Mesothelial cell of epicardium (in vitro differentiated cells): ENCODE measurements around the gene RASSF5. TPM values are rescaled to one million over a fixed set of nuclear protein-coding genes. Genes with fewer than 3 reads are reported as not detected.

Experiments
- DNase-seq, 2 experiments: peaks; one replicate each; pipeline ENCODE4 v3.0.0; 2021; ENCODE audit warnings: low spot score in 2 of 2; ENCODE audit not compliant: unreplicated experiment in 2 of 2
- H3K27ac Mint-ChIP-seq: 2 replicates; pipeline ENCODE4 v1.8.0; 2021; ENCODE audit warnings: mixed read lengths
- H3K27me3 Mint-ChIP-seq: 2 replicates; pipeline ENCODE4 v1.8.0; 2021; ENCODE audit warnings: low read depth, mixed read lengths
- H3K36me3 Mint-ChIP-seq: 2 replicates; pipeline ENCODE4 v1.8.0; 2021; ENCODE audit warnings: mixed read lengths
- H3K4me1 Mint-ChIP-seq: 2 replicates; pipeline ENCODE4 v1.8.0; 2021; ENCODE audit warnings: mixed read lengths
- H3K4me3 Mint-ChIP-seq: 2 replicates; pipeline ENCODE4 v1.8.0; 2021; ENCODE audit warnings: mild to moderate bottlenecking, moderate library complexity, mixed read lengths
- H3K9me3 Mint-ChIP-seq: 2 replicates; pipeline ENCODE4 v1.8.0; 2021; ENCODE audit warnings: mixed read lengths
- CTCF ChIP-seq: fragments of 200-600 bp; sonication (generic); IDR thresholded peaks from one replicate; pipeline ENCODE4 v1.5.0; 2021; ENCODE audit warnings: antibody characterized with exemption; ENCODE audit not compliant: unreplicated experiment
- total RNA-seq: library from RNA; stranded (reverse); gene quantifications from 3 replicates; pipeline ENCODE4 v1.2.1, GENCODE V29; 2021

Gene RASSF5
- total RNA-seq, 1 donor from 2014 or later, result 6.8 TPM

GRCh38 chr1:206538086-206538770, 30.9 kb downstream of the RASSF5 start:
- TF ChIP-seq CTCF, result no peak
- Mint-ChIP-seq H3K4me3 (no peak overlapping the region), H3K27ac (no peak overlapping the region), H3K4me1 (peaks cover 21% of the 10 kb centered on the region), H3K9me3 (no peaks in the 10 kb centered on the region), H3K27me3 (peaks cover 4% of the 10 kb centered on the region), H3K36me3 (no peaks in the 10 kb centered on the region)
- no peak for DNase-seq

GRCh38 chr1:206538901-206539640, 31.7 kb downstream of the RASSF5 start:
- Mint-ChIP-seq H3K27ac (no peak overlapping the region), H3K4me3 (no peak overlapping the region), H3K4me1 (peaks cover 21% of the 10 kb centered on the region), H3K36me3 (no peaks in the 10 kb centered on the region), H3K27me3 (peaks cover 4% of the 10 kb centered on the region), H3K9me3 (no peaks in the 10 kb centered on the region)
- TF ChIP-seq CTCF, result no peak
- no peak for DNase-seq

- Mint-ChIP-seq H3K4me1 (peaks cover 24% of the 10 kb centered on the region), H3K36me3 (no peaks in the 10 kb centered on the region), H3K9me3 (no peaks in the 10 kb centered on the region), H3K27ac (no peak overlapping the region), H3K27me3 (peaks cover 4% of the 10 kb centered on the region), H3K4me3 (no peak overlapping the region)
- TF ChIP-seq CTCF, result no peak
- no peak for DNase-seq
Measured at GRCh38 chr1:206540044-206540780, 32.9 kb downstream of the RASSF5 start.

GRCh38 chr1:206541236-206541833, 34.0 kb downstream of the RASSF5 start:
- no peak for TF ChIP-seq CTCF
- Mint-ChIP-seq H3K4me3 (no peak overlapping the region), H3K4me1 (peaks cover 18% of the 10 kb centered on the region), H3K36me3 (no peaks in the 10 kb centered on the region), H3K27ac (no peak overlapping the region), H3K9me3 (no peaks in the 10 kb centered on the region), H3K27me3 (peaks cover 4% of the 10 kb centered on the region)
- DNase-seq, result no peak

- Mint-ChIP-seq H3K27me3 (peaks cover 8% of the 10 kb centered on the region), H3K9me3 (no peaks in the 10 kb centered on the region), H3K4me3 (no peak overlapping the region), H3K4me1 (peaks cover 3% of the 10 kb centered on the region), H3K27ac (no peak overlapping the region), H3K36me3 (no peaks in the 10 kb centered on the region)
- peak; percentile 91 for TF ChIP-seq CTCF
- DNase-seq, result peak; percentile 60 to 87
Measured at GRCh38 chr1:206544562-206545257, 37.4 kb downstream of the RASSF5 start.
